8988T (cell line): ENCODE results near the gene MC2R.
"Not testable (repeated sequence)": the region's sequence is repeated elsewhere in the genome, so short reads cannot be mapped to it uniquely, and the experiment has no call there.

Experiments
- DNase-seq: peaks from one replicate; pipeline ENCODE4 v3.0.0; 2011

The MC2R gene

GRCh38 chr18:13892098-13892497 lies 23.2 kb downstream of the MC2R start:
- DNase-seq, result no peak

DNA sequence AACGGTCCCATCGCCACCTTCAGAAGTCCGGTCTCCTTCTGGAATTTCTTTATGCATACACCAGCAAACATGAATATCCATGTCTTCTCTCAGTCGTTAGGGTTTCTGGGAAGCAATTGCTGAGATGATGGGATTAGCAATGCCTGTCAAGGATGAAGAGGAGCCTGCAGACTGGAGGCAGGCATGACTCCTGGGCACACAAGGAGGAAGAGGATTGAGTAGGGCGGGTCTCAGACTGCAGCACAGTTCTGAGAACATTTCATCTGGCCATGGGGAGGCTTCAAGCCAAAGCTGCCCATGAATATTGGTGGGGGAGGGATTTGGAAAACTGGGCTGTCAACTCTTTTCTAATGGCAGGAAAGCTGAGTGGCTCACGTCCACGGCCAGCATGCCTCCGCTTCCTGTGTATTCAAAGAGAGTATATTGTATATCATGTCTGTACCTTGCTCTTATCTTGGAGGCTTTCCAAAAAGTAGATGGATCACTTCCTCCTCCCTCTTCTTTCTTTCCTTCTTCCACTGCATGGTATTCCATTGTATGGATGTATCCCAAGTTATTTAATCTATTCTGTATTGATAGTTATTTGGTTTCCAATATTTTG lies 24.5 kb downstream of the MC2R start:
- no peak for DNase-seq

DNA sequence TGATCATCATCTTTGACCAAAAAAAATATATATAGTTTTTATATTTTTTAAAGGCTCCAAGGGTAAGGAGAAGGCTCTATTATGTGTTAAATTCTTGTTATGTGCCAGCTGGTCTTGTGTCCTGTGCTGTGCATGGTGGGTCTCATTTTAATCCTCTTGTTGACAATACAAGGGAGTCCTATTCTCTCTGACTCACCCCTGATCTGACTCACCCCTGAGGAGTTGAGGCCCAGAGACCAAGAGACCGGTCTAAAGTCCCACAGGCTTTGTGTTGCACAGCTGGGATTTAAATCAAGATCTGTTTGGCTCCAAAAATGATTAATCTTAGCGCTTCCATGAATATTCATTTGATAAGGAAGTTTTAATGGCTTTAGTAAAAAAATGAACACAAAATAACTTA lies 25.7 kb downstream of the MC2R start:
- peak; percentile 36 for DNase-seq

GRCh38 chr18:13888191-13888716 lies 27.1 kb downstream of the MC2R start:
- no peak for DNase-seq

DNA sequence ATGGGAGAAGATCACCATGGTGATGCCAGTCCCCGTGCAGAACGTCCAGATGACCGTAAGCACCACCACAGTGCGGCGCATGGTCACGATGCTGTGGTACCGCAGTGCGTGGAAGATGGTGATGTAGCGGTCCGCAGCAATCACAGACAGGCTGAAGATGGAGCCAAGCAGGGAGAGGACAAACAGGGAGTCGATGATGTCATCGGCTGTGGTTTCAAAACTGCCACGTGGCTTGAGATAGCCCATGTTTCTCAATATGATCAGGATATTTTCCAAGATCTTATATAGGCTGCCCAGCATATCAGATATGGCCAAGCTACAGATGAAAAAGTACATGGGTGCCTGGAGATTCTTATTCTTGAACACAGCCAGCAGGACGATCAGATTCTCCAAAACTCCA lies 30.3 kb downstream of the MC2R start:
- DNase-seq, result no peak

GRCh38 chr18:13879937-13880336 lies 35.4 kb downstream of the MC2R start:
- no peak for DNase-seq

- DNase-seq, result no peak
Observed at GRCh38 chr18:13879492-13879891, 35.8 kb downstream of the MC2R start.

DNA sequence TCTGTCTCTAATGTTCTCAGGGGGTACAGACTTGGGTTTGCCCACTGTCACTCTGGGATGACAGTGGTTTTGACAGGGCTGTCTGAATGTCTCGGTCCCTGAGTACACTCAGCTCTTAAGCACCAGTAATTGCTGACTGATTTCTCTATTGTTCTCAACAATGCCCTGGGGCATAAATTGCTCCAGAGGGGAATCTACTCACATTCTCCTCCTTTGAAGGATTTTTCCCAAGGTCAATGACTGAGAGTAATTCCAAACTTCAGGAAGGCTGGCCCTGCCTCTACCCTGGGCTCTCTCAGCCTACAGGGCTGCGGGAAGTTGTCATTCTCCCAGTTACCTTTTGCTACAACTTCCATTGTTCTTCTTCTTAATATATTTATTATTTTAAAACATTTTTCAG lies 36.5 kb downstream of the MC2R start:
- DNase-seq, result no peak

- no peak for DNase-seq
Observed at GRCh38 chr18:13877157-13877556, 38.2 kb downstream of the MC2R start.

DNA sequence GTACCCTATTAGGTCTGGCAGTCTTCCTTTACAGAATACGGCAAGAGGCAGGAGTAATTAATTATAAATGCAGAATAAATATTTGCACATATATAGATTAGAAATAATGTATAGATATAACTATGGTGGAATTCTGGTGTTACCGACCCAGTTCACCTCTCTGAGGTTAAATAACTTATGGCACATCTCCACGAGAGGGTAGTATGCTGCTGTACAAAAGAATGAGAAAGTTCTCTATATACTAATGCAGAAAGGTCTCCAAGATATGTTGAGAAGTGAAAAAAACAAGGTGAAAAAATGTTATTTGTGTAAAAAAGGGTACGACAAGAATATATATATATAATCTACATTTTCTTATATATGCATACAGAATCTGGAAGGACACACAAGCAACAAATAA lies 40.8 kb downstream of the MC2R start:
- DNase-seq, result no peak

GRCh38 chr18:13872932-13873331 lies 42.4 kb downstream of the MC2R start:
- no peak for DNase-seq

GRCh38 chr18:13872373-13872772 lies 43.0 kb downstream of the MC2R start:
- DNase-seq, result no peak

- DNase-seq, result no peak
Observed at GRCh38 chr18:13871701-13872100, 43.6 kb downstream of the MC2R start.

DNA sequence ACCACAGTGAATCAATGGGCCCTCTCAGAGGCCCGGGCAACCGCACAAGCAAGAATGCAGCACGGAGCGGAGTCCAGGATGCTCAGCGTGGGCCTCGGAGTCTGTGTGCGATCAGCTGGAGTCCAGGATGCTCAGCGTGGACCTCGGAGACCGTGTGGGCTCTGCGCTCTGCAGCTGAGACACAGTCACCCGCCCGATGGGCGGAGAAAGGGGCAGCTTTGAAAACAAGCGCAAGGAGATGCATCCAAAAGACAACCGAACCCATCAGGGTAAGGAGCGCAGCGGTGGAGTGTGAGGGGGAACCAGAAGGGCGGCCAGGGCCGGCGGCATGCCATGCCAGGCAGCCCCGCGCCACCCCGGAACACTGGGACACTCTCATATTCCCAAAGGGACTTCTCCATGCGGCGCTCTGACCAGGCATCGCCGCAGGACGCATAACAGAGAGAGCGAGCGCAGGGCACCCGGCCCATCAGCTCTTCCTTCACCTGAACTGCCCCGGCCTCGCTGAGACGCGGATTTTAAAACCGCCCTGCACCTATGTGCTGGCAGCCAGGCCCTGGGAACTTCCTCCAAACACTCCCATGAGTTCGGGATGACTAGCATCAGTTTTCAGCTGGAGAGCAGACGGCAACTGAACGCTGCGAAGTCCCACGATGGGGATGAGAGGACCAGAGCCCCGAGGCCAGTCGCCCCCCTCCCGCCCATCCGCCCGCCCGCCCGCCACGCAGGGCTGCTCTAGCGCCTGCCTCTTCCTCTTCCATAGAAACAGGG lies 46.6 kb downstream of the MC2R start:
- no peak for DNase-seq

DNA sequence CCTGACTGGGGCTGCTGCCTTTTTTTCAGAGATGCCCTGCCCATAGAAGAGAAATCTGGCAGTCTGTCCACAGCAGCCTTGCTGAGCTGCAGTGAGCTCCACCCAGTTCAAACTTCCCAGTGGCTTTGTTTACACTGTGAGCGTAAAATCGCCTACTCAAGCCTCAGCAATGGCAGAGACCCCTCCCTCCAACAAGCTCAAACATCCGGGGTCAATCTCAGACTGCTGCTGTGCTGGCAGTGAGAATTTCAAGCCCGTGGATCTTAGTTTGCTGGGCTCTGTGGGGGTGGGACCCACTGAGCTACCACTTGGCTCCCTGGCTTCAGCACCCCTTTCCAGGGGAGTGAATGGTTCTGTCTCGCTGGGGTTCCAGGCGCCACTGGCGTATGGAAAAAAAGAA lies 52.4 kb downstream of the MC2R start:
- DNase-seq, result not testable (repeated sequence)

GRCh38 chr18:13849791-13850190 lies 65.5 kb downstream of the MC2R start:
- DNase-seq, result no peak

GRCh38 chr18:13836559-13836958 lies 78.8 kb downstream of the MC2R start:
- DNase-seq, result no peak

GRCh38 chr18:13835202-13835601 lies 80.1 kb downstream of the MC2R start:
- DNase-seq, result no peak

GRCh38 chr18:13834496-13835015 lies 80.8 kb downstream of the MC2R start:
- no peak for DNase-seq
